Parathyroid adenoma (tissue), 2 donors: ENCODE data around the gene GOLPH3.

Experiments
- H2AFZ ChIP-seq: fragments of 300-600 bp; sonication (generic); one replicate; pipeline ENCODE4 v1.7.0; 2017; ENCODE audit warnings: antibody characterized with exemption, mild to moderate bottlenecking
- H3K27ac ChIP-seq: fragments of 300-600 bp; sonication (generic); one replicate; pipeline ENCODE4 v1.7.0; 2017
- H3K27me3 ChIP-seq: fragments of 300-600 bp; sonication (generic); one replicate; pipeline ENCODE4 v1.7.0; 2017; ENCODE audit warnings: low read length; ENCODE audit not compliant: control insufficient read depth, insufficient read depth
- H3K36me3 ChIP-seq: fragments of 300-600 bp; sonication (generic); one replicate; pipeline ENCODE4 v1.7.0; 2017; ENCODE audit warnings: low read length; ENCODE audit not compliant: control insufficient read depth, insufficient read depth
- H3K4me1 ChIP-seq: fragments of 300-600 bp; sonication (generic); one replicate; pipeline ENCODE4 v1.7.0; 2017; ENCODE audit warnings: control low read depth
- H3K4me2 ChIP-seq: fragments of 300-600 bp; sonication (generic); one replicate; pipeline ENCODE4 v1.7.0; 2017; ENCODE audit warnings: low read length
- H3K4me3 ChIP-seq: fragments of 300-600 bp; sonication (generic); one replicate; pipeline ENCODE4 v1.7.0; 2017; ENCODE audit warnings: low read depth, low read length
- H3K79me2 ChIP-seq: fragments of 300-600 bp; sonication (generic); one replicate; pipeline ENCODE4 v1.7.0; 2017; ENCODE audit warnings: control low read depth
- H3K9ac ChIP-seq: fragments of 300-600 bp; sonication (generic); one replicate; pipeline ENCODE4 v1.7.0; 2017; ENCODE audit warnings: mild to moderate bottlenecking
- H3K9me3 ChIP-seq: fragments of 300-600 bp; sonication (generic); one replicate; pipeline ENCODE4 v1.7.0; 2017; ENCODE audit warnings: low read length; ENCODE audit not compliant: control insufficient read depth
- TF ChIP-seq, protein P1 (sequence below): fragments of 300-600 bp; sonication (generic); IDR thresholded peaks from one replicate; pipeline ENCODE4 v1.7.0; 2017; ENCODE audit warnings: antibody characterized with exemption, mild to moderate bottlenecking
- donor health status: primary hyperparathyroidism.

The GOLPH3 gene

GRCh38 chr5:32163053-32163452, 11.1 kb downstream of the GOLPH3 start:
- Histone ChIP-seq H3K9ac (no peak overlapping the region), H3K27ac (no peak overlapping the region), H3K4me2 (no peak overlapping the region), H3K4me1 (no peaks in the 10 kb centered on the region), H3K36me3 (no peaks in the 10 kb centered on the region), H3K79me2 (peaks cover 67% of the 10 kb centered on the region), H3K9me3 (no peaks in the 10 kb centered on the region), H2AFZ (no peak overlapping the region), H3K27me3 (no peaks in the 10 kb centered on the region), H3K4me3 (no peak overlapping the region)
- TF ChIP-seq, protein P1, sequence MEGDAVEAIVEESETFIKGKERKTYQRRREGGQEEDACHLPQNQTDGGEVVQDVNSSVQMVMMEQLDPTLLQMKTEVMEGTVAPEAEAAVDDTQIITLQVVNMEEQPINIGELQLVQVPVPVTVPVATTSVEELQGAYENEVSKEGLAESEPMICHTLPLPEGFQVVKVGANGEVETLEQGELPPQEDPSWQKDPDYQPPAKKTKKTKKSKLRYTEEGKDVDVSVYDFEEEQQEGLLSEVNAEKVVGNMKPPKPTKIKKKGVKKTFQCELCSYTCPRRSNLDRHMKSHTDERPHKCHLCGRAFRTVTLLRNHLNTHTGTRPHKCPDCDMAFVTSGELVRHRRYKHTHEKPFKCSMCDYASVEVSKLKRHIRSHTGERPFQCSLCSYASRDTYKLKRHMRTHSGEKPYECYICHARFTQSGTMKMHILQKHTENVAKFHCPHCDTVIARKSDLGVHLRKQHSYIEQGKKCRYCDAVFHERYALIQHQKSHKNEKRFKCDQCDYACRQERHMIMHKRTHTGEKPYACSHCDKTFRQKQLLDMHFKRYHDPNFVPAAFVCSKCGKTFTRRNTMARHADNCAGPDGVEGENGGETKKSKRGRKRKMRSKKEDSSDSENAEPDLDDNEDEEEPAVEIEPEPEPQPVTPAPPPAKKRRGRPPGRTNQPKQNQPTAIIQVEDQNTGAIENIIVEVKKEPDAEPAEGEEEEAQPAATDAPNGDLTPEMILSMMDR, result no peak

- no peak overlapping the region for H3K9ac ChIP-seq
- no peak overlapping the region for H2AFZ ChIP-seq
- H3K4me1 ChIP-seq, result no peaks in the 10 kb centered on the region
- no peaks in the 10 kb centered on the region for H3K27me3 ChIP-seq
- TF ChIP-seq, protein P1, result no peak
- no peaks in the 10 kb centered on the region for H3K9me3 ChIP-seq
- no peak overlapping the region for H3K4me2 ChIP-seq
- no peak overlapping the region for H3K27ac ChIP-seq
- H3K79me2 ChIP-seq, result peaks cover 68% of the 10 kb centered on the region
- no peaks in the 10 kb centered on the region for H3K36me3 ChIP-seq
- H3K4me3 ChIP-seq, result no peak overlapping the region
Observed at GRCh38 chr5:32160228-32160627, 13.9 kb downstream of the GOLPH3 start.

GRCh38 chr5:32159328-32160072, 14.6 kb downstream of the GOLPH3 start:
- Histone ChIP-seq H3K4me1 (no peaks in the 10 kb centered on the region), H3K9ac (no peak overlapping the region), H3K4me2 (no peak overlapping the region), H3K4me3 (no peak overlapping the region), H3K36me3 (no peaks in the 10 kb centered on the region), H2AFZ (no peak overlapping the region), H3K9me3 (no peaks in the 10 kb centered on the region), H3K27me3 (no peaks in the 10 kb centered on the region), H3K79me2 (peaks cover 71% of the 10 kb centered on the region), H3K27ac (no peak overlapping the region)
- TF ChIP-seq, protein P1, result no peak

- Histone ChIP-seq H3K27ac (no peak overlapping the region), H3K4me1 (no peaks in the 10 kb centered on the region), H2AFZ (no peak overlapping the region), H3K4me3 (no peak overlapping the region), H3K27me3 (no peaks in the 10 kb centered on the region), H3K9me3 (no peaks in the 10 kb centered on the region), H3K4me2 (no peak overlapping the region), H3K9ac (no peak overlapping the region), H3K36me3 (no peaks in the 10 kb centered on the region), H3K79me2 (peaks cover 76% of the 10 kb centered on the region)
- TF ChIP-seq, protein P1, result no peak
Observed at GRCh38 chr5:32158679-32158975, 15.5 kb downstream of the GOLPH3 start.

DNA sequence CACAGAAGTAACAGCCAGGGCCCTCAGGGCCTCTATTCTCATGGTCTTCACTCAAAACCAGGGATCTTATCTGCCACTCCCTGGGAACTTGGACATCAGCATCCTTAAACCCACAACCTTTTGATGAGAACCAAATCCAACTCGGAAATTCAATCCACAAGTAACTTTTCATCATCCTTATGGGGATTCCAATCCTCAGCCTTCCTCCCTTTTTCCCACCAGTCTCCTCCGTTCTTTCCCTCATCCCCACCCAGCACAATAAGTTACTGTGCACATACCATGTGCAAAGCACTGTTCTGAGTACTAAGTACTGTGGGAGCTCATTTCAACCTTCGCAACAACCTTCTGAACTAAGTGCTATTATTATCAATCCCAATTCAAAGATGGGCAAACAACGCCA, 17.0 kb downstream of the GOLPH3 start:
- TF ChIP-seq, protein P1, result no peak
- Histone ChIP-seq H2AFZ (no peak overlapping the region), H3K27me3 (no peaks in the 10 kb centered on the region), H3K27ac (no peak overlapping the region), H3K4me3 (no peak overlapping the region), H3K4me2 (no peak overlapping the region), H3K9me3 (no peaks in the 10 kb centered on the region), H3K79me2 (peaks cover 77% of the 10 kb centered on the region), H3K4me1 (no peaks in the 10 kb centered on the region), H3K9ac (no peak overlapping the region), H3K36me3 (no peaks in the 10 kb centered on the region)
